Neural progenitor cell (in vitro differentiated cells): Measurements from ENCODE around the gene RPRD2.

ENCODE experiments used
- CTCF ChIP-seq: fragments of 200-600 bp; sonication (generic); IDR thresholded peaks from 2 replicates; pipeline ENCODE4 v1.5.1; 2017; ENCODE audit warnings: antibody characterized with exemption, mild to moderate bottlenecking
- EZH2 ChIP-seq: fragments of 200-600 bp; sonication (generic); IDR thresholded peaks from 2 replicates; pipeline ENCODE4 v1.6.1; 2017; ENCODE audit warnings: antibody characterized with exemption, mild to moderate bottlenecking, moderate library complexity
- EZH2phosphoT487 ChIP-seq: fragments of 200-600 bp; sonication (generic); IDR thresholded peaks from 2 replicates; pipeline ENCODE4 v1.6.1; 2017; ENCODE audit warnings: antibody characterized with exemption

- no peak for TF ChIP-seq CTCF
- TF ChIP-seq EZH2, result no peak
- no peak for TF ChIP-seq EZH2phosphoT487
Measured at GRCh38 chr1:150473659-150474058, 109.7 kb downstream of the RPRD2 start.
